Endodermal cell (in vitro differentiated cells): ENCODE data around the gene GRIPAP1. TPM values are rescaled to one million over a fixed set of nuclear protein-coding genes. Genes with fewer than 3 reads are reported as not detected.
A peak's percentile ranks its signal among the peaks of the same experiment; 100 is the strongest.

ENCODE experiments used
- DNase-seq: peaks from one replicate; pipeline ENCODE4 v3.0.0-alpha.2; 2017
- H3K27ac ChIP-seq: 2 replicates; pipeline ENCODE4 v1.5.1; 2013; ENCODE audit warnings: mild to moderate bottlenecking, low read depth, low read length, moderate library complexity
- H3K27me3 ChIP-seq: 2 replicates; pipeline ENCODE4 v1.6.1; 2013; ENCODE audit warnings: mild to moderate bottlenecking, low read length, moderate library complexity; ENCODE audit not compliant: insufficient read depth, control insufficient read depth, poor library complexity, severe bottlenecking
- H3K36me3 ChIP-seq: 2 replicates; pipeline ENCODE4 v1.7.0; 2013; ENCODE audit warnings: mild to moderate bottlenecking, low read length, moderate library complexity; ENCODE audit not compliant: control insufficient read depth, insufficient read depth
- H3K4me1 ChIP-seq: one replicate; pipeline ENCODE4 v1.7.0; 2013; ENCODE audit warnings: low read length; ENCODE audit not compliant: control insufficient read depth, insufficient read depth
- H3K4me3 ChIP-seq: 2 replicates; pipeline ENCODE4 v1.5.1; 2013; ENCODE audit warnings: mild to moderate bottlenecking, low read length, moderate library complexity
- H3K9ac ChIP-seq: 2 replicates; pipeline ENCODE4 v1.6.1; 2013; ENCODE audit warnings: mild to moderate bottlenecking, low read length, moderate library complexity; ENCODE audit not compliant: poor library complexity, severe bottlenecking; ENCODE audit errors: extremely low read depth
- H3K9me3 ChIP-seq: 2 replicates; pipeline ENCODE4 v1.6.1; 2013; ENCODE audit warnings: mild to moderate bottlenecking, low read length, moderate library complexity; ENCODE audit not compliant: control insufficient read depth
- H3K27ac Mint-ChIP-seq: 2 replicates; pipeline ENCODE4 v1.8.0; 2020; ENCODE audit warnings: mixed read lengths
- H3K27me3 Mint-ChIP-seq: 2 replicates; pipeline ENCODE4 v1.8.0; 2021; ENCODE audit warnings: mild to moderate bottlenecking, mixed read lengths; ENCODE audit not compliant: insufficient read depth
- H3K36me3 Mint-ChIP-seq: 2 replicates; pipeline ENCODE4 v1.8.0; 2020; ENCODE audit warnings: low read depth, mixed read lengths
- H3K4me1 Mint-ChIP-seq: 2 replicates; pipeline ENCODE4 v1.8.0; 2020; ENCODE audit warnings: mixed read lengths
- H3K4me3 Mint-ChIP-seq: 2 replicates; pipeline ENCODE4 v1.8.0; 2020; ENCODE audit warnings: mild to moderate bottlenecking, moderate library complexity, mixed read lengths
- H3K9me3 Mint-ChIP-seq: 2 replicates; pipeline ENCODE4 v1.8.0; 2020; ENCODE audit warnings: mild to moderate bottlenecking, mixed read lengths
- CTCF ChIP-seq: fragments of 200-600 bp; sonication (generic); conservative IDR thresholded peaks from 2 replicates; pipeline ENCODE4 v1.5.0; 2021; ENCODE audit warnings: antibody characterized with exemption, mild to moderate bottlenecking
- WGBS, 2 experiments: methylation state at CpG; one replicate each; pipeline versions ENCODE4 v1.1.5 to v1.1.7; 2013; ENCODE audit warnings: missing lambda C conversion rate in 2 of 2, mixed read lengths in 1 of 2; ENCODE audit not compliant: insufficient coverage in 1 of 2, insufficient read length in 1 of 2; 5-methylcytosine and 5-hydroxymethylcytosine counted together
- total RNA-seq, 2 donors: library from RNA; stranded (reverse); fragmentation: NEBNext Ultra II Directional in 1 of 2; extraction: Animal tissue kit (Norgen Biotek cat#: 25700) in 1 of 2; gene quantifications; 2 replicates in 1 of 2; 3 replicates in 1 of 2; pipeline ENCODE4 v1.2.1, GENCODE V29; 2021

The GRIPAP1 gene
- total RNA-seq, 2 donors from 2014 or later: 55.9 to 63.1 TPM

DNA sequence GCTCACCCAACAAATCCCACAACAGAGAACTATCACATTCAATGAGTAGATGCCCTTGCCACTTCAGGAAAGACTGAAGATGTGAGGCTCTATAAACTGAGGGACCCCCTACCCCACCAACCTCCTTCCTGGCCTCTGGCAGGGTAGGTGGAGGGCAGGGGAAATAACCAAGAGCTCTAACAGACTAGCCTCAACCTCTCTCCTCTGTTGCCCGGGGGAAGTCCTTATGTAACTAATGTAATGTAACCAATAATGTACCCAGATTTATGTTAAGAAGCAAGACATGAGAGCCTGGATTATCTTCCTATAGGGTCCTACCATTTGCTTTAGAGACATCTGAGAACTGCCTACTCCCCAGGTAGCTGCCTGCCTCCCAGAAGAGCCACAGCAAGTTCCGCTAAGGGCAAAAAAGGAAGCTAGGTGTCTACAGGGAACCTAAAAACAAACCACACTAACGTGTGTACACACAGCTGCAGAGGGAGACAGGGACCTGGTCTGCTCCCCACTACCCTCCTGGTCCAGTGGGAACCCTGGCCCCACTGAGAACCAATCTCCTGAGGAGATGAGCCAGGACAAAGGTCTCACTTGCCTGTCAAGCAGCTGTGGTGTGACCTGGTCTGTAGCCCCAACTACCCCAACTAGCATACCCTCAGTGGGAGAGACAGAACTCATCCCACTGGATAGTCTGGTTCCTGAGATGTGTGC, 62.4 kb downstream of the GRIPAP1 start:
- Histone ChIP-seq H3K9me3 (no peaks in the 10 kb centered on the region), H3K9ac (no peak overlapping the region), H3K27ac (no peak overlapping the region), H3K4me1 (peaks cover 3% of the 10 kb centered on the region), H3K36me3 (peaks cover 35% of the 10 kb centered on the region), H3K27me3 (no peaks in the 10 kb centered on the region), H3K4me3 (no peak overlapping the region)
- H3K36me3 Mint-ChIP-seq: peaks cover 48% of the 10 kb centered on the region
- H3K9me3 Mint-ChIP-seq: peaks cover 70% of the 10 kb centered on the region
- no peak for DNase-seq
- peaks cover 16% of the 10 kb centered on the region for H3K4me1 Mint-ChIP-seq
- no peaks in the 10 kb centered on the region for H3K27me3 Mint-ChIP-seq
- no peak for TF ChIP-seq CTCF
- WGBS, 2 experiments: 89% methylated on average over 2 of the region's 3 CpGs; no CpG with 5 or more reads in 1 of the 2 experiments
- no peak overlapping the region for H3K27ac Mint-ChIP-seq
- no peak overlapping the region for H3K4me3 Mint-ChIP-seq

- Histone ChIP-seq H3K27me3 (no peaks in the 10 kb centered on the region), H3K9ac (no peak overlapping the region), H3K4me1 (peaks cover 3% of the 10 kb centered on the region), H3K36me3 (peaks cover 42% of the 10 kb centered on the region), H3K9me3 (no peaks in the 10 kb centered on the region), H3K27ac (no peak overlapping the region), H3K4me3 (no peak overlapping the region)
- Mint-ChIP-seq H3K9me3 (peaks cover 67% of the 10 kb centered on the region), H3K4me3 (no peak overlapping the region), H3K36me3 (peaks cover 51% of the 10 kb centered on the region), H3K4me1 (peaks cover 16% of the 10 kb centered on the region), H3K27me3 (no peaks in the 10 kb centered on the region), H3K27ac (no peak overlapping the region)
- TF ChIP-seq CTCF: no peak
- 100% methylated on average over 1 of the region's 1 CpG; no CpG with 5 or more reads in 1 of the 2 experiments for WGBS, 2 experiments
- no peak for DNase-seq
Observed at GRCh38 chrX:48938721-48939425, 63.2 kb downstream of the GRIPAP1 start.

- H3K27ac ChIP-seq: no peak overlapping the region
- WGBS, 2 experiments: 40% methylated on average over 2 to 9 of the region's 9 CpGs
- Mint-ChIP-seq H3K36me3 (peaks cover 49% of the 10 kb centered on the region), H3K27ac (peak overlapping the region; percentile 76), H3K27me3 (no peaks in the 10 kb centered on the region), H3K4me3 (peak overlapping the region; percentile 14), H3K9me3 (peaks cover 64% of the 10 kb centered on the region), H3K4me1 (peaks cover 16% of the 10 kb centered on the region)
- no peak overlapping the region for H3K4me3 ChIP-seq
- TF ChIP-seq CTCF: peak; percentile 69
- DNase-seq: peak; percentile 64
- no peak overlapping the region for H3K9ac ChIP-seq
- peaks cover 3% of the 10 kb centered on the region for H3K4me1 ChIP-seq
- peaks cover 45% of the 10 kb centered on the region for H3K36me3 ChIP-seq
- H3K9me3 ChIP-seq: no peaks in the 10 kb centered on the region
- no peaks in the 10 kb centered on the region for H3K27me3 ChIP-seq
Observed at GRCh38 chrX:48937054-48937907, 64.8 kb downstream of the GRIPAP1 start.
